GM19240 (cell line): ENCODE measurements around the gene C12orf56.

Experiments used
- DNase-seq: peaks from one replicate; pipeline ENCODE4 v3.0.0; 2011; ENCODE audit warnings: low spot score; ENCODE audit not compliant: insufficient read length

Gene C12orf56, protein sequence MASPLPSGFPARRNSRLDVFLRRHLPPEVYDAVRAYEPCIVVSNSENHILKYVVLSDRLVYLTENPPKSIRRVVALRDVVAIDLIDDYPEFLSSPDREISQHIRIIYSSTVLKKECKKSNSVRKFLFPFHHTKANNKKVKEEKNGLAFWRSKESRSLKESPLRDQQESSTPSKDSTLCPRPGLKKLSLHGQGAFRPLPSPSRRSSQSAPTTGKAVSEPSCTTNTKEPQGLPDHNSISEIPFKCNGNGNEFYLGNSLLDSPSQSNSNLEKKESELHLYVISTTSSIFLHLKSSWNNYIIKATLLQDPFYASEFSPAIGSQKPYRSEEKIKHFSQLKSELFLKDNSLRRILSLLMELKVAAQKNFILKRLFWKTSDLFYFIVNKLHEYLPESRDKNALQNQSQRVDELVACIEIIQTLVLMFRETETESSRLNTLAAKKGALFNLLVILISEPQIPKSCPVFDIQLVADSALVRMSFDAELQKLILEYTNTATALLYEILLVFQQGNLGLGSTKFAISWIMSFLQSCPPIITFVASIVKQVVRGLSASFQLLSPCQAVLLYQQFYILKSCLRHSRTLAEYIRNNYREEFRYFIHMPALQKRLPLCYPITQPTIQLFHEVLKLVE

DNA sequence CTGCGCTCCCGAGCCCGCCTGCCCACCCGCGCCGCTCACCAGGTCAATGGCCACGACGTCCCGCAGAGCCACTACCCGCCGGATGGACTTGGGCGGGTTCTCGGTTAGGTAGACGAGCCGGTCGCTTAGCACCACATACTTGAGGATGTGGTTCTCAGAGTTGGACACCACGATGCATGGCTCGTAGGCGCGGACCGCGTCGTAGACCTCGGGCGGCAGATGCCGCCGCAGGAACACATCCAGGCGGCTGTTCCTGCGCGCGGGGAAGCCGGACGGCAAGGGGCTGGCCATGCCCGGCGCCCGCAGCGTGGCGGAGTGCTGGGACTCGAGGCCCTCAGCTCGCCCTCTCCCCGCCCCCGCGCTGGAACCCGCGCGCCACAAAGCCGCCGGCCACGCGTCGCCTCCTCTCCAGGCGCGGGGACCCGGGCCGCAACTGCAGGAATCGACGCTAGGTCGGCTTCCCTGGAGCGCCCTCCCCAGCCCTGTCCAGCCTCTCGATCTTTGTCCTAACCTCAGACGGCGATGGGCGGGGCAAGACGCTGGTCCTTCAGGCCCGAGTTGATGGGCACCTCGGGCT lies at the start of gene C12orf56:
Gene C12orf56 (minus strand): TSS at position 484 of the 577 bp plus-strand sequence. CDS start 193 bp downstream, at position 291.
- no peak for DNase-seq

DNA sequence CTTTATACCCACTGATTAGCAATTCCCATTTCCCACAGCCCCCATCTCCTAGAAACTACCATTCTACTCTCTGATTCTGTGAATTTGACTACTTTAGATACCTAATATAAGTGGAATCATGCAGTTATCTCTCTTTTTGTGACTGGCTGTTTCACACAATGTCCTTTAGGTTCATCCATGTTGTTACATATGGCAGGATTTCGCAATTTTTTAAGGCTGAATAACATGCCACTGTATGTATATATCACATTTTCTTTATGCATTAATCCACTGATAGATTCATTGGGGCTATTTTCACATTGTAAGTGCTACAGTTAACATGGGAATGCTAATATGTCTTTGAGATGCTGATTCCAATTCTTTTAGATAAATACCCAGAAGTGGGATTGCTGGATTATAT lies 49.5 kb upstream of the C12orf56 start:
- DNase-seq = no peak

- no peak for DNase-seq
These were observed 43.4 kb upstream of the C12orf56 start for GRCh38 chr12:64433915-64434314.

- DNase-seq = no peak
These were observed 41.2 kb upstream of the C12orf56 start for GRCh38 chr12:64431791-64432190.

DNA sequence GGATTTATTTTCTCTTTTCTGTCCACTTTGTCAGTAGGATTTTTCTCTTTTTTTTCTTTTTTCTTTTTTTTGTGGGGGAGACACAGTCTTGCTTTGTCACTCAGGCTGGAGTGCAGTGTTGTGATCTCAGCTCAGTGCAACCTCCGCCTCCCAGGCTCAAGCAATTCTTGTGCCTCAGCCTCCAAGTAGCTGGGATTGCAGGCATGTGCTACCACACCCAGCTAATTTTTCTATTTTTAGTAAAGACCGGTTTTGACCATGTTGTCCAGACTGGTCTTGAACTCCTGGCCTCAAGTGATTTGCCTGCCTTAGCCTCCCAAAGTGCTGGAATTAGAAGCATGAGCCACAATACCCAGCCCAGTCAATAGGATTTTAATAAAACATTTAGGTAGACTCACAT lies 40.3 kb upstream of the C12orf56 start:
- no peak for DNase-seq

- no peak for DNase-seq
These were observed 38.4 kb upstream of the C12orf56 start for GRCh38 chr12:64428956-64429355.

GRCh38 chr12:64427988-64428387 lies 37.4 kb upstream of the C12orf56 start:
- DNase-seq = no peak

DNA sequence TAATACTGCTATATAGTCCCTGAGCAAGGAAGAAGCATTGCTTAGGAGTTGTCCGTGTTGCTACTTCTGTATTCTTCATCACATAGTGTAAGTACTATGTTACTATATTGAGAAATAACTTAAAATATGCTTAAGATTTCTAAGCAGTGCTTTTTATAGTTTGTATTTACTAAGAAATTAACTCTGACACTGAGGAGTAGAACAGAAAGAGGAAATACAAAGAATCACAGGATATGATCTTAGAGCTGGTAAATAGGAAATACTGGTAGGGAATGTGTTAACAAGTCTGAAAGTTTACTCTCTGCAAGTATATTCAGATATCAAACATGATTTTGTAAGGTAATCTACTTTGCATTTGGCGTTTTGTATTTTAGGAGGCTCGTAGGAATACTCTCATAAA lies 29.1 kb upstream of the C12orf56 start:
- DNase-seq = no peak

- no peak for DNase-seq
These were observed 27.7 kb upstream of the C12orf56 start for GRCh38 chr12:64418209-64418608.

DNA sequence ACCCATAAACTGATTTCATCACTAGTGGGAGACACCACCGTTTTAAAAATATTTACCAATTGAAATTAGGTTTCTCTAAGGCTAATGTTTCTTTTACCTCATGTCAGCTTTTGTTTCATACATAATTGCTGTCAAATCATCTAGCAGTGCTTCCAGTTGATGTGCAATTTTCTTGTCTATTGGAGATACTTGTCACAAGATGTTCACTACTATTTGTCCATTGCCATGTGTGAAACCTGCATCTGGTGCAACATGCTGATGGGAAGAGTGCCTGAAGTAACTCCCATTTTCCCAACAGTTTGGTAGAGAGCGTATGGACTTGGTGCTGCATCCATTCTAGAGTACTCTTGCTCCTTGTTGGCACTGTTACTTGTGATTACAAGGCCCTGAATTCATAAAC lies 23.3 kb upstream of the C12orf56 start:
- DNase-seq = no peak

GRCh38 chr12:64412459-64412858 lies 21.9 kb upstream of the C12orf56 start:
- no peak for DNase-seq

DNA sequence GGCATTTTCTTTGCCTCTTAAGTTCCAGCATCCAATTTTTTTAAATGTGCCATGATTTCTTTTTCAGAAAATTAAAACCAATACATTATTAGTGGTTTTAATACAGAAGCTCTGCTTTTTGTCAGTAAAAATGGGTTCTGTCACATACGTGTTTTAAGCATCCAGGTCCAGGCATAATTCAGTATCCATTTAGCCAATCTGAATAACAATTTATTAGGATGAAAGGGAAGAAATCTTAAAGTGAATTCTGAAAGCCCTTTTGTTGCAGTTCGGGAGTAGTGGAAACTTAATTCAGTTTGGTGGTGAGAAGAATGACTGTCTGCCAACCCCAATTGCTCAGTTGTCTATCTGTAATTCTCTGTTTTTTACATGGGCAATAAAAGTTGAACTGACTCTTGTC lies 20.9 kb upstream of the C12orf56 start:
- no peak for DNase-seq

DNA sequence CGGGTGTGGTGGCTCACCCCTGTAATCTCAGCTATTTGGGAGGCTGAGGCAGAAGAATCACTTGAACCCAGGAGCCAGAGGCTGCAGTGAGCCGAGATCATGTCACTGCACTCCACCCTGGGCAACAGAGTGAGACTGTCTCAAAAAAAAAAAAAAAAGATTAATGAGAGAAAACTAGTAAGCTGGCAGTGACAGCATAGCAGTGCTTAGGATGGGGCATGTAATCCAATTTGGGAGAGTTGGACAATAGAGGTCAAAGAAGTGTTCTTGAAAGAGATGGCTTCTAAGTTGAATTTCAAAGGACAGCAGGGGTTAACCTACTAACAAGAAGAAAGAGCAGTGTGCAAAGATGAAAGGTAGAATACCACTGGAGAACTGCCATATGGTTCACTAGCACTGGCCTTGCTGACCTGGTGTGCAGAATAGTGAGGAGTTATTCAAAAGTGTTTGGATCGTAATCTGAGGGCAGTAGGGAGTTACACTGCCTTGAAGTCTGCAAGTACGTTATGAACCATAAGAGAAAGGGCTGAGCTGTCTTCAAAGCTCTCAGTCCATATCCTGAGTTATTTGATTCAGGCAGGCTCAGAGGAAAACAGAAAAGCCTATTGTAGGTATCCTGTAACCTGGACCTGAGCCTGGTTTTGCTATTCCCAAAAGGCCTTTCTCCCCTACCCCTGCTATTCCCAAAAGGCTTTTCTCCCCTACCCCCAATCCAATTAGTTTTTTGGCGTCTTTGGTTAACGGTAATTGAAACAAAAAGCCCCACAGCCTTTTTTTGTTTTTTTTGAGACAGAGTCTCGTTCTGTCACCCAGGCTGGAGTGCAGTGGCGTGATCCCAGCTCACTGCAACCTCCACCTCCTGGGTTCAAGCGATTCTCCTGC lies 17.0 kb upstream of the C12orf56 start:
- DNase-seq = no peak

DNA sequence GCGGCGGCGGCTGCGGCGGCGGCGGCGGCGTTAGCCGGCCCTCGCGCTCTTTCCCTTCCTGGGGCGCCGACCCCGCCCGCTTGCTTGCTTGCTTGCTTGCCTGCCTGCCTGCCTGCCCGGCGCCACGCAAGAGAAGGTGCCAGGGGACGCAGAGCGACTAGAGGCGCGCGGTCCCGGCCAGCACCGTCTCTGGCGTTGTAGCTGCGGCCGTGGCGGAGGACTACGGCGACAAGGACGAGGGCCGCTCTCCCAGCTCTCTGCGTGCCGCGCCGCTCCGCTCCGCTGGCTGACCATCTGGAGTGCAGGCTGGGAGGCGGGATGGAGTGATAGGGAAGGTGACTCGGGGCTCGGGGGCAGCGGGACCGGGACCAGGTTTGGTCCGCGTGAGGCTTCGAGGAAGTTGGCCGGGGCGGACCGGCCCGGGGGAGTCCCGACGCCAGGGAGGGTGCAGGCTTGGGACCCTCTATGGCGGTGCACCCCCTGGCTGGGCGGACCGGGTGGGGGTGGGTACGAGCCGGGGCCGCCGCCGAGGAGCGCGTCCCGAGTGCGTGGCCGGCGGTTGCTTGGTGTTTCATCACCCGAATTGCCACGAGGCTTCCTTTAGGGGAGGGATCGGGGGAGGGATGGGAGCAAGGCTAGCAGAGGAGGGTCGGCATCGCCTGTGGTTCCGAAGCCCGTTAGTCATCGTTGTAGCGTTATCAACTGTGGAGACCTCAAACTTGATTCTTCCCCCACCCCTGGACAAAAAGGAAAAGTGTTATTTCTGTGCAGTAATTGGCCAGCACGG lies 14.1 kb upstream of the C12orf56 start:
- DNase-seq = peak; percentile 8

DNA sequence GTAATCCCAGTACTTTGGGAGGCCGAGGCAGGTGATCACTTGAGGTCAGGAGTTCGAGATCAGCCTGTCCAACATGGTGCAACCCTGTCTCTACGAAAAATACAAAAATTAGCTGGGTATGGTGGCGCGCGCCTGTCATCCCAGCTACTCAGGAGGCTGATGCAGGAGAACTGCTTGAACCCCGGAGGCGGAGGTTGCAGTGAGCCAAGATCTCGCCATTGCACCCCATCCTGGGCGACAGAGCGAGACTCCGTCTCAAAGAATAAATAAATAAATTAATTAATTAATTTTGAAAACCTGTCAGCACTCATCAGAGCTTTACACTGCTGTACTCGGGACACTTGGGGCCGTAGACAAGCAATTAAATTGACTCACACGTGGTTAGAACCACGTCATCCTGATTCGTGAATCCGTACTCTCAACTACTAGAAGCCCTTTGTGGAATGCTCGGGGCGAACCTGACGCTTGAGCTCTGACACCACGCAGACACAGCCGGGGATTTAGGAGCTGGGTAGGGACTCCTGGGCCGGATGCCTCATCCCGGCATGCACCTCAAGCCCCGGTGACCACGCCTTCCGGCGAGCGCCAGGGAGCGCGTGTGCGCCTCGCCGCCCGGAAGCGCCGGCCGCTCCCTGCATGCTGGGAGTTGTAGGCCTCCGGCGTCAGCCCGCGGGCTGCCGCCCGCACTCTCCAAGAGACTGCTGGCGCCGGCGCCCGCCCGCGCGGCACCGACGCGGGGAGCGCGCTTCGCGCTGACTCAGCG lies 13.3 kb upstream of the C12orf56 start, which contains the start of gene XPOT:
Gene XPOT (plus strand): TSS at position 686 of the 763 bp plus-strand sequence. CDS start 5,644 bp downstream, outside the sequence.
- DNase-seq = peak; percentile 93

DNA sequence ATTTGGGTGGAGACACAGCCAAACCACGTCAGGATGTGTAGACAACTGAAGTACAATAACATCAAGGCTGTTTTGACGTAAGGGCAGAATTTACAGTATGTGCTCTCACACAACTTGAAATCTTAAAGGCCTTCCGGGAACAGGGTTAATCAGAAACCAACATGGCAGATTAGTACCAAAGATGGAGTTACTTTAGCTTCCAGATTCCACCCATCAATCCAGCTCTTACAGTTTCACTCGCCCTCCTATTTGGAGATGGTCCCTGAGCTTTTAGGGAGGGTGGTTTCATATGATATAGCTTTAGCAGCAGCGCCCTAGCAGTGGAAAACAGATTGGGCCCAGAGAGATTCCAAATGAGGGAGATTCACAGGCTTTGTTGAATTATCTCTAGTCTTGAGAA lies 11.6 kb upstream of the C12orf56 start:
- no peak for DNase-seq

GRCh38 chr12:64400041-64400440 lies 9.5 kb upstream of the C12orf56 start:
- DNase-seq = no peak

GRCh38 chr12:64395739-64396138 lies 5.2 kb upstream of the C12orf56 start:
- DNase-seq = no peak

GRCh38 chr12:64392221-64392620 lies 1.7 kb upstream of the C12orf56 start:
- DNase-seq = no peak

- no peak for DNase-seq
These were observed 1.4 kb downstream of the C12orf56 start for GRCh38 chr12:64389154-64389553.
